Stimulated activated CD8-positive, alpha-beta memory T cell treated with anti-CD3 and anti-CD28 coated beads, Interleukin-15, amount 100 ng/mL, for 24 hours (primary cell): Measurements from ENCODE around the gene PCDHGB2.
"Not testable (repeated sequence)": the region's sequence is repeated elsewhere in the genome, so short reads cannot be mapped to it uniquely, and the experiment has no call there.

Experiments used
- DNase-seq: peaks from one replicate; pipeline ENCODE4 v3.0.0-alpha.2; 2020; ENCODE audit warnings: low read depth

Gene PCDHGB2

GRCh38 chr5:141349917-141350619, 9.7 kb upstream of the PCDHGB2 start, which contains the start of gene PCDHGB1:
TSS of gene PCDHGB1 (plus strand) at chr5:141350099. CDS start at chr5:141350261, 162 bp downstream.
- DNase-seq, result no peak

DNA sequence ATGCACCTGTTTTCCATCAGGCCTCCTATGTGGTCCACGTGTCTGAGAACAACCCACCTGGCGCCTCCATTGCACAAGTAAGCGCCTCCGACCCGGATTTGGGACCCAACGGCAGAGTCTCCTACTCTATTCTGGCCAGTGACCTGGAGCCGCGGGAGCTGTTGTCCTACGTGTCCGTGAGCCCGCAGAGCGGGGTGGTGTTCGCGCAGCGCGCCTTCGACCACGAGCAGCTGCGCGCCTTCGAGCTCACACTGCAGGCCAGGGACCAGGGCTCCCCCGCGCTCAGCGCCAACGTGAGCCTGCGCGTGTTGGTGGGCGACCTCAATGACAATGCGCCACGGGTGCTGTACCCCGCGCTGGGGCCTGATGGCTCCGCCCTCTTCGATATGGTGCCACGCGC, 8.2 kb upstream of the PCDHGB2 start:
- no peak for DNase-seq

DNA sequence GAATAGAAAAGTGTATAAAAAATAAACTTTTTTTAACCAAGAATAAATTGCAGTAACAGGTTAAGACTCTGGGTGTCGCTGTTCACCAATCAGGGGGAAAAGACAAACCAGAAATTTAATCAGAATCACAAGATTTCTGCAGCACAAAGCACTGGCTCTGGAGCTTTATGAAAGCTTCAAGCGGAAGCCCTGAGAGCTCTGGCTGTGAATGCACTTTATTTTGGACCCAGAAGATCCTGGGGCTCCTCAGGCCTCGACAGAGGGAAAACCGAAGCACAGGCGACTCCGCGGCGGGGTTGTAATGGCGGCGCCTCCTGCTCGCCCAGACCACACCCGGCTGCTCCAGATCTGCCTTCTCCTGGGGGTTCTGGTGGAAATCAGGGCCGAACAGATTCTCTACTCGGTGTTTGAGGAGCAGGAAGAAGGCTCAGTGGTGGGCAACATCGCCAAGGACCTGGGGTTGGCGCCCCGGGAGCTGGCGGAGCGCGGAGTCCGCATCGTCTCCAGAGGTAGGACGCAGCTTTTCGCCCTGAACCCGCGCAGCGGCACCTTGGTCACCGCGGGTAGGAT, 4.8 kb upstream of the PCDHGB2 start, which contains the start of gene PCDHGA4:
Gene PCDHGA4 (plus strand): TSS at position 122 of the 570 bp plus-strand sequence. CDS start 87 bp downstream, at position 209.
- no peak for DNase-seq

DNA sequence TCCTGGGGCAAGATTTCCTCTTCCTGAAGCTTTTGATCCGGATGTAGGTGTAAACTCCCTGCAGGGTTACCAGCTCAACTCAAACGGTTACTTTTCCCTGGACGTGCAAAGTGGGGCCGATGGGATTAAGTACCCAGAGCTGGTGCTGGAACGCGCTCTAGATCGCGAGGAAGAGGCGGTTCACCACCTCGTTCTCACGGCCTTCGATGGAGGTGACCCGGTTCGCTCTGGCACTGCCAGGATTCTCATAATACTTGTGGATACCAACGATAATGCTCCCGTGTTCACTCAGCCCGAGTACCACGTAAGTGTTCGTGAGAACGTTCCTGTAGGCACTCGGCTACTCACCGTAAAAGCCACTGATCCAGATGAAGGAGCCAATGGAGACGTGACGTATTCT, 4.2 kb upstream of the PCDHGB2 start:
- DNase-seq, result no peak

- no peak for DNase-seq
Observed at GRCh38 chr5:141356133-141356532, 3.7 kb upstream of the PCDHGB2 start.

- no peak for DNase-seq
Observed at GRCh38 chr5:141356950-141357349, 2.8 kb upstream of the PCDHGB2 start.

DNA sequence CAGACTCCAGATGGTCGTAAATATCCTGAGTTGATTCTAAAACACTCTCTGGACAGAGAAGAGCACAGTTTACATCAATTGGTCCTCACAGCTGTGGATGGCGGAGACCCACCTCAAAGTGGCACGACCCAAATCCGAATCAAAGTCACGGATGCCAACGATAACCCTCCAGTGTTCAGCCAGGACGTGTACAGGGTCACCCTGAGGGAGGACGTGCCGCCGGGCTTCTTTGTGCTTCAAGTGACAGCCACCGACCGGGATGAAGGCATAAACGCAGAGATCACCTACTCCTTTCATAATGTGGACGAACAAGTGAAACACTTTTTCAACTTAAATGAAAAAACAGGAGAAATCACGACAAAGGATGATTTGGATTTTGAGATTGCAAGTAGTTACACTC, 891 bp downstream of the PCDHGB2 start:
- DNase-seq, result no peak

- DNase-seq, result no peak
Observed at GRCh38 chr5:141362719-141363118, 2.9 kb downstream of the PCDHGB2 start.

DNA sequence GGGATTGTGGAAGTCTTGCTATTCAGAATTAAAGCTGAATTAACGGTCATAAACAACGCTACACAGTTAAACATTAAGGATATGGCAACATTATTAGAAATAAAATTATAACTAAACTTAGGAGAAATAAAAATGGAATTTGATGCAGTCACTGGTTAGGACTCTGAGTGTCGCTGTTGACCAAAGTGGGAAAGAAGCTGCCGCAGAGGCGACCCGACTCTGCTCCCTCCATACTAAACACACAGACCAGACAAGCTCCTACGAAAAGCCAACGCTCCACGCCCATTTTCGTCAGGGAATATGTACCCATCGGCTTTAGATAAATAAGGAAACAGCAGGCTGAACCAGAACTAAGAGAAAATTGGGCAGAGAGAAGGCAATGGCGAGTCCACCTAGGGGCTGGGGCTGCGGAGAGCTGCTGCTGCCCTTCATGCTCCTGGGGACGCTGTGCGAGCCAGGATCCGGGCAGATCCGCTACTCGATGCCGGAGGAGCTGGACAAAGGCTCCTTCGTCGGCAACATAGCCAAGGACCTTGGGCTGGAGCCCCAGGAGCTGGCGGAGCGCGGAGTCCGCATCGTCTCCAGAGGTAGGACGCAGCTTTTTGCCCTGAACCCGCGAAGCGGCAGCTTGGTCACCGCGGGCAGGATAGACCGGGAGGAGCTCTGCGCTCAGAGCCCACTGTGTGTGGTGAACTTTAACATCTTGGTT, 4.3 kb downstream of the PCDHGB2 start, which contains the start of gene PCDHGA5:
Gene PCDHGA5 (plus strand): TSS at position 211 of the 709 bp plus-strand sequence. CDS start 169 bp downstream, at position 380.
- DNase-seq, result no peak

DNA sequence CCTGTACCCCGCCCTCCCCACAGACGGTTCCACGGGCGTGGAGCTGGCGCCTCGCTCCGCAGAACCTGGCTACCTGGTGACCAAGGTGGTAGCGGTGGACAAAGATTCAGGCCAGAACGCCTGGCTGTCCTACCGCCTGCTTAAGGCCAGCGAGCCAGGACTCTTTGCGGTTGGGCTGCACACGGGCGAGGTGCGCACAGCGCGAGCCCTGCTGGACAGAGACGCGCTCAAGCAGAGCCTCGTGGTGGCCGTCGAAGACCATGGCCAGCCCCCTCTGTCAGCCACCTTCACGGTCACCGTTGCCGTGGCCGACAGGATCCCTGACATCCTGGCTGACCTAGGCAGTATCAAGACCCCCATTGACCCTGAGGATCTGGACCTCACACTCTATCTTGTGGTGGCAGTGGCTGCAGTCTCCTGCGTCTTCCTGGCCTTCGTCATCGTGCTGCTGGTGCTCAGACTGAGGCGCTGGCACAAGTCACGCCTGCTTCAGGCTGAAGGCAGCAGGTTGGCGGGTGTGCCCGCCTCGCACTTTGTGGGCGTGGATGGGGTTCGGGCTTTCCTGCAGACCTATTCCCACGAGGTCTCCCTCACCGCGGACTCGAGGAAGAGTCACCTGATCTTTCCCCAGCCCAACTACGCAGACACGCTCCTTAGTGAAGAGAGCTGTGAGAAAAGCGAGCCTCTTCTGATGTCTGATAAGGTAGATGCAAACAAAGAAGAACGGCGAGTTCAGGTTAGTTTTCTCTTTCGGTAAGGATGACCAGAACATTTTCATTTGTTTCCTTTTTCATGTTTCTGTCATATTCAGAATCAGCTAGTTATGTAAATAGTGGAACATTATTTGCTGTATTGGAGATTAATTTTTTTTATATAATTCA, 6.5 kb downstream of the PCDHGB2 start:
- no peak for DNase-seq

- DNase-seq, result no peak
Observed at GRCh38 chr5:141369994-141370848, 10.4 kb downstream of the PCDHGB2 start, which contains the start of gene PCDHGB3. TSS of gene PCDHGB3 (plus strand) at chr5:141370242. CDS start at chr5:141370395, 153 bp downstream.

- DNase-seq, result no peak
Observed at GRCh38 chr5:141371572-141372475, 12.0 kb downstream of the PCDHGB2 start.

DNA sequence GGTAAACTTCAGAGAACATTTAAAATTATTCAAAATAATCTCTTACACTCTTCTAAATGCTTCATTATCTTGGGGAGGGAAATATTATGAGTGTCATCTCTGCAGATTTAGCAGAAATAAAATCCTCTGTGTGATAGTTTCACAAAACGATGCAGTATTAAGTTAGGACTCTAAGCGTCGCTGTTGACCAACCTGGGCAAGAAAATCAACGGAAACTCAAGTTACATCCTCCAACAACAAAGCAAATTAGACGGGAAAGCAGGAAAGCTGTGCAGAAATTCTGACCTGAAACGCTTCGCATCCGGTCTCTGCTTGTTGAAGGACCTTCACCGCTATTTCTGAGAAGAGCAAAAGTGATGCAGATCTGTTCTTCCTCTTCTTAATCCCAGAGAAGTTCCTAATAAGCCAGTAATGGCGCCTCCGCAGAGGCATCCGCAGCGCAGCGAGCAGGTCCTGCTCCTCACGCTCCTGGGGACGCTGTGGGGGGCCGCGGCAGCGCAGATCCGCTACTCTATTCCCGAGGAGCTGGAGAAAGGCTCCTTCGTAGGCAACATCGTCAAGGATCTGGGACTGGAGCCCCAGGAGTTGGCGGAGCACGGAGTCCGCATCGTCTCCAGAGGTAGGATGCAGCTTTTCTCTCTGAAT, 14.0 kb downstream of the PCDHGB2 start, which contains the start of gene PCDHGA6:
Gene PCDHGA6 (plus strand): TSS at position 219 of the 645 bp plus-strand sequence. CDS start 193 bp downstream, at position 412.
- no peak for DNase-seq

GRCh38 chr5:141374627-141375026, 14.8 kb downstream of the PCDHGB2 start:
- DNase-seq, result no peak

DNA sequence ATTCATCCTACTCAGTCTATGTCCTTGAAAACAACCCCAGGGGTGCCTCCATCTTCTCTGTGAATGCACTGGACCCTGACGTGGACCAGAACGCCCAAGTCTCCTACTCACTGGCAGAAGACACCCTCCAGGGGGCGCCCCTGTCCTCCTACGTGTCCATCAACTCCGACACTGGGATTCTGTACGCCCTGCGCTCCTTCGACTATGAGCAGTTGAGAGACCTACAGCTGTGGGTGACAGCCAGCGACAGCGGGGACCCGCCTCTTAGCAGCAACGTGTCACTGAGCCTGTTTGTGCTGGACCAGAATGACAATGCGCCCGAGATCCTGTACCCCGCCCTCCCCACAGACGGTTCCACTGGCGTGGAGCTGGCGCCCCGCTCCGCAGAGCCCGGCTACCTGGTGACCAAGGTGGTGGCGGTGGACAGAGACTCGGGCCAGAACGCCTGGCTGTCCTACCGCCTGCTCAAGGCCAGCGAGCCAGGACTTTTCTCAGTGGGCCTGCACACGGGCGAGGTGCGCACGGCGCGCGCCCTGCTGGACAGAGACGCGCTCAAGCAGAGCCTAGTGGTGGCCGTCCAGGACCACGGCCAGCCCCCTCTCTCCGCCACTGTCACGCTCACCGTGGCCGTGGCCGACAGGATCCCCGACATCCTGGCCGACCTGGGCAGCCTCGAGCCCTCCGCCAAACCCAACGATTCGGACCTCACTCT, 15.8 kb downstream of the PCDHGB2 start:
- DNase-seq, result not testable (repeated sequence)

DNA sequence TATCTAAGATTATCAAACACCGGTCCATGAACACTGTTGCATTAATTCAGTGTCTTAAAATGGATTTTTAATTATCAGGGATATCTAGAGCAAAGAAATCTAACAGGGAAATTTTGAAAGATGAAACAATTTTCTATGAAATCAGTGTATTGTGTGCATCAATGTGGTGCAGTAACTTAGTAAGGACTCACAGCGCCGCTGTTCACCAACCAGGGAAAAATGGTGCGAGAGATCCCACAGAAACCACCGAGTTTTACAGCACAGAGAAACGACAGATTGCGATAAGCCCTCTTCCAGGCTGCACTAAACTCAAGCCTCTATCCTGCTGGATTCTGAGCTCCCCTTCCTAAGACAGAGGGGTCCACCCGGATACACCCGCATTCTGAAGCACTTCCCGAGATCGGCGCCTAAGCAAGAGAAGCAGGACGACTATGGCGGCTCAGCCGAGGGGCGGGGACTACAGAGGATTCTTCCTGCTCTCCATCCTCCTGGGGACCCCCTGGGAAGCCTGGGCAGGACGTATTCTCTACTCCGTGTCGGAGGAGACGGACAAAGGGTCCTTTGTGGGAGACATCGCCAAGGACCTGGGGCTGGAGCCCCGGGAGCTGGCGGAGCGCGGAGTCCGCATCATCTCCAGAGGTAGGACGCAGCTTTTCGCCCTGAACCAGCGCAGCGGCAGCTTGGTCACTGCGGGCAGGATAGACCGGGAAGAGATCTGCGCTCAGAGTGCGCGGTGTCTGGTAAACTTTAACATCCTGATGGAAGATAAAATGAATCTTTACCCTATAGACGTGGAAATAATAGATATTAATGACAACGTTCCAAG, 22.9 kb downstream of the PCDHGB2 start, which contains the start of gene PCDHGA7:
Gene PCDHGA7 (plus strand): TSS at position 274 of the 826 bp plus-strand sequence. CDS start 158 bp downstream, at position 432.
- no peak for DNase-seq

DNA sequence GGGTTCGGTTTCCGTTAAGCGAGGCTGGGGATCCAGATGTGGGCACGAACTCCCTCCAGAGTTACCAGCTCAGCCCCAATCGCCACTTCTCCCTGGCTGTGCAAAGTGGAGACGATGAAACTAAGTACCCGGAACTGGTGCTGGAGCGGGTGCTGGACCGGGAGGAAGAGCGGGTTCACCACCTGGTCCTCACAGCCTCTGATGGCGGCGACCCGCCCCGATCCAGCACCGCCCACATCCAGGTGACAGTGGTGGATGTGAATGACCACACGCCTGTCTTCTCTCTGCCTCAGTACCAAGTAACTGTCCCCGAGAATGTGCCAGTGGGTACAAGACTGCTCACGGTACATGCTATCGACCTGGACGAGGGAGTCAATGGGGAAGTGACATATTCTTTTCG, 23.6 kb downstream of the PCDHGB2 start:
- no peak for DNase-seq
